Ascending aorta (tissue), 2 donors: ENCODE data around the gene PTPRE. TPM values are rescaled to one million over a fixed set of nuclear protein-coding genes. Genes with fewer than 3 reads are reported as not detected.

Source experiments
- DNase-seq, 2 donors: peaks; one replicate each; pipeline ENCODE4 v3.0.0-alpha.2; 2019; ENCODE audit warnings: low spot score in 2 of 2
- H3K27ac ChIP-seq, 2 donors: fragments of 200-600 bp; sonication (generic); one replicate each; pipeline ENCODE4 v1.5.1; 2016 to 2017; ENCODE audit warnings: mild to moderate bottlenecking in 1 of 2
- H3K27me3 ChIP-seq: fragments of 200-600 bp; sonication (generic); one replicate; pipeline ENCODE4 v1.5.1; 2017
- H3K36me3 ChIP-seq, 2 donors: fragments of 200-600 bp; sonication (generic); one replicate each; pipeline ENCODE4 v1.5.1; 2016
- H3K4me1 ChIP-seq, 2 donors: fragments of 200-600 bp; sonication (generic); one replicate each; pipeline ENCODE4 v1.5.1; 2016 to 2017; ENCODE audit warnings: mild to moderate bottlenecking in 1 of 2
- H3K4me3 ChIP-seq, 2 donors: fragments of 200-600 bp; sonication (generic); one replicate each; pipeline ENCODE4 v1.5.1; 2016 to 2017; ENCODE audit warnings: mild to moderate bottlenecking in 1 of 2
- H3K9me3 ChIP-seq, 2 donors: fragments of 200-600 bp; sonication (generic); one replicate each; pipeline ENCODE4 v1.5.1; 2016
- CTCF ChIP-seq, 3 experiments: fragments of 200-600 bp in 2 of 3; fragments of 450-650 bp in 1 of 3; sonication (generic) in 2 of 3; IDR thresholded peaks; one replicate each; pipeline ENCODE4 v1.5.1; 2016 to 2019; ENCODE audit warnings: antibody characterized with exemption in 3 of 3, mild to moderate bottlenecking in 1 of 3, moderate library complexity in 1 of 3
- intact Hi-C: fragments of 100-400 bp; cut with DNase I; formaldehyde crosslinking; loops from one replicate; pipeline ENCODE4 v1.15.1; 2023
- total RNA-seq: library from RNA; depleted of rRNA; stranded (reverse); fragments of >200 nt; gene quantifications from one replicate; pipeline ENCODE4 v1.1.0, GENCODE V29; 2016

Gene PTPRE
- total RNA-seq, 1 donor from 2014 or later: 14.5 TPM

- Histone ChIP-seq H3K27me3 (no peaks in the 10 kb centered on the region), H3K27ac (no peak overlapping the region), H3K4me3 (no peak overlapping the region), H3K9me3 (no peaks in the 10 kb centered on the region), H3K4me1 (no peaks in the 10 kb centered on the region), H3K36me3 (no peaks in the 10 kb centered on the region)
- intact Hi-C loops: no loop called here
- DNase-seq: no peak
- TF ChIP-seq CTCF (IDR thresholded peaks at IDR 0.05): no peak
These were observed 55.3 kb downstream of the PTPRE start for GRCh38 chr10:127962205-127962604.

GRCh38 chr10:127963136-127963535 is 56.2 kb downstream of the PTPRE start:
- Histone ChIP-seq H3K27ac (no peak overlapping the region), H3K4me1 (no peaks in the 10 kb centered on the region), H3K27me3 (no peaks in the 10 kb centered on the region), H3K4me3 (no peak overlapping the region), H3K9me3 (no peaks in the 10 kb centered on the region), H3K36me3 (no peaks in the 10 kb centered on the region)
- DNase-seq: no peak
- TF ChIP-seq CTCF (IDR thresholded peaks at IDR 0.05): no peak
- intact Hi-C loops: no loop called here

- Histone ChIP-seq H3K27ac (no peak overlapping the region), H3K27me3 (no peaks in the 10 kb centered on the region), H3K9me3 (no peaks in the 10 kb centered on the region), H3K4me3 (no peak overlapping the region), H3K4me1 (no peaks in the 10 kb centered on the region), H3K36me3 (no peaks in the 10 kb centered on the region)
- no peak for TF ChIP-seq CTCF (IDR thresholded peaks at IDR 0.05)
- intact Hi-C loops: no loop called here
- no peak for DNase-seq
These were observed 57.7 kb downstream of the PTPRE start for GRCh38 chr10:127964621-127965020.

GRCh38 chr10:127966875-127967274 is 60.0 kb downstream of the PTPRE start:
- Histone ChIP-seq H3K36me3 (no peaks in the 10 kb centered on the region), H3K9me3 (no peaks in the 10 kb centered on the region), H3K27me3 (no peaks in the 10 kb centered on the region), H3K4me3 (no peak overlapping the region), H3K27ac (no peak overlapping the region), H3K4me1 (no peaks in the 10 kb centered on the region)
- intact Hi-C loops: no loop called here
- no peak for TF ChIP-seq CTCF (IDR thresholded peaks at IDR 0.05)
- no peak for DNase-seq

GRCh38 chr10:127968027-127968441 is 61.1 kb downstream of the PTPRE start:
- no peak overlapping the region for H3K4me3 ChIP-seq
- intact Hi-C loops: no loop called here

More at GRCh38 chr10:127968027-127968441, 61.1 kb downstream of the PTPRE start:
- no peaks in the 10 kb centered on the region for H3K4me1 ChIP-seq
- H3K27me3 ChIP-seq: no peaks in the 10 kb centered on the region
- H3K27ac ChIP-seq: no peak overlapping the region
- no peak for TF ChIP-seq CTCF (IDR thresholded peaks at IDR 0.05)
- peak in 1 of 2 donors; percentile 35 for DNase-seq
- H3K36me3 ChIP-seq: no peaks in the 10 kb centered on the region
- H3K9me3 ChIP-seq: no peaks in the 10 kb centered on the region
